Peyer's patch (tissue), 4 donors: ENCODE measurements around the gene RAB20. TPM values are rescaled to one million over a fixed set of nuclear protein-coding genes. Genes with fewer than 3 reads are reported as not detected.
A peak's percentile ranks its signal among the peaks of the same experiment; 100 is the strongest.

ENCODE experiments used
- DNase-seq, 3 donors: peaks; one replicate each; pipeline ENCODE4 v3.0.0-alpha.2; 2017 to 2019
- H3K27ac ChIP-seq, 4 donors: fragments of 200-600 bp; sonication (generic); one replicate each; pipeline ENCODE4 v1.5.1; 2016 to 2019
- H3K27me3 ChIP-seq, 2 donors: fragments of 200-600 bp; sonication (generic); one replicate each; pipeline ENCODE4 v1.5.1; 2019
- H3K36me3 ChIP-seq, 3 donors: fragments of 200-600 bp; sonication (generic); one replicate each; pipeline ENCODE4 v1.5.1; 2016 to 2019
- H3K4me1 ChIP-seq, 4 donors: fragments of 200-600 bp; sonication (generic); one replicate each; pipeline ENCODE4 v1.5.1; 2016 to 2019
- H3K4me3 ChIP-seq, 4 donors: fragments of 200-600 bp; sonication (generic); 1 replicate in 3 of 4; 2 replicates in 1 of 4; pipeline ENCODE4 v1.5.1; 2016 to 2019; ENCODE audit warnings: mild to moderate bottlenecking in 1 of 4
- H3K9me3 ChIP-seq, 4 donors: fragments of 200-600 bp; sonication (generic); one replicate each; pipeline ENCODE4 v1.5.1; 2016 to 2019; ENCODE audit warnings: mild to moderate bottlenecking in 1 of 4
- POLR2A ChIP-seq, 2 donors: fragments of 450-650 bp; IDR thresholded peaks; one replicate each; pipeline ENCODE4 v1.5.1; 2017; ENCODE audit warnings: antibody characterized with exemption in 2 of 2, mild to moderate bottlenecking in 2 of 2, moderate library complexity in 2 of 2
- total RNA-seq, 4 donors: library from RNA; depleted of rRNA; stranded (reverse); fragments of >200 nt; gene quantifications; one replicate each; pipeline ENCODE4 v1.1.0, GENCODE V29; 2016
- TF ChIP-seq, protein P1 (sequence below), 6 experiments: fragments of 450-650 bp in 4 of 6; fragments of 200-600 bp in 2 of 6; sonication (generic) in 1 of 6; IDR thresholded peaks; one replicate each; pipeline ENCODE4 v1.5.1; 2017 to 2019; ENCODE audit warnings: antibody characterized with exemption in 6 of 6, mild to moderate bottlenecking in 3 of 6, moderate library complexity in 1 of 6

RAB20 gene
- total RNA-seq, 4 donors from 2014 or later: 15.7 to 69.1 (median 62.2) TPM

DNA sequence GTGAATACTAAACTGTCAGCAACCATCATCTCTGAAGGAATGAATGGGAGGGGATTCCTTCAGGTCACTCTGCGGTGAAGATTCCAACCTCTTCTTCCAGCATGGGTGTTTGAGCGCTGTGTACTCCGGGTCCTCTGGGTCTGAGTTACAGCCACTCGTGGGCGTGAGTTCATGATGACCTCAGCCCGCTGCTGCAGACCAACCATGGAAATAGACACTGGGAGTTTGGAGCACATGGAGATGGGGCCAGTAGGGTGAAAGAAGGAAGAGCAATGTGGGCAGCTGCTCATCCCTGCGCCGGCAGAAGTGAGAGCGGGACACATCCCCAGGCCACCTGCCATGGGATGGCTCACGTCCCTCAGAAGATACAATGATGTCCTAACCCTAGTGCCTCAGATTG lies 16.8 kb upstream of the RAB20 start:
- H3K36me3 ChIP-seq: no peaks in the 10 kb centered on the region

GRCh38 chr13:110576736-110577476 lies 15.4 kb upstream of the RAB20 start:
- no peaks in the 10 kb centered on the region for H3K9me3 ChIP-seq
- H3K4me3 ChIP-seq: no peak overlapping the region
- H3K27ac ChIP-seq: peak overlapping the region in 3 of 4 donors; percentile 18 to 67 (median 52)
- H3K4me1 ChIP-seq: peaks cover 0 to 10% (median 4%) of the 10 kb centered on the region in 4 donors
- TF ChIP-seq, protein P1, sequence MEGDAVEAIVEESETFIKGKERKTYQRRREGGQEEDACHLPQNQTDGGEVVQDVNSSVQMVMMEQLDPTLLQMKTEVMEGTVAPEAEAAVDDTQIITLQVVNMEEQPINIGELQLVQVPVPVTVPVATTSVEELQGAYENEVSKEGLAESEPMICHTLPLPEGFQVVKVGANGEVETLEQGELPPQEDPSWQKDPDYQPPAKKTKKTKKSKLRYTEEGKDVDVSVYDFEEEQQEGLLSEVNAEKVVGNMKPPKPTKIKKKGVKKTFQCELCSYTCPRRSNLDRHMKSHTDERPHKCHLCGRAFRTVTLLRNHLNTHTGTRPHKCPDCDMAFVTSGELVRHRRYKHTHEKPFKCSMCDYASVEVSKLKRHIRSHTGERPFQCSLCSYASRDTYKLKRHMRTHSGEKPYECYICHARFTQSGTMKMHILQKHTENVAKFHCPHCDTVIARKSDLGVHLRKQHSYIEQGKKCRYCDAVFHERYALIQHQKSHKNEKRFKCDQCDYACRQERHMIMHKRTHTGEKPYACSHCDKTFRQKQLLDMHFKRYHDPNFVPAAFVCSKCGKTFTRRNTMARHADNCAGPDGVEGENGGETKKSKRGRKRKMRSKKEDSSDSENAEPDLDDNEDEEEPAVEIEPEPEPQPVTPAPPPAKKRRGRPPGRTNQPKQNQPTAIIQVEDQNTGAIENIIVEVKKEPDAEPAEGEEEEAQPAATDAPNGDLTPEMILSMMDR (IDR thresholded peaks at IDR 0.05): no peak
- TF ChIP-seq POLR2A (IDR thresholded peaks at IDR 0.05): no peak
- DNase-seq: peak in 1 of 3 donors; percentile 63
- no peaks in the 10 kb centered on the region for H3K36me3 ChIP-seq
- H3K27me3 ChIP-seq: no peaks in the 10 kb centered on the region

More for the DNA sequence above, 16.8 kb upstream of the RAB20 start:
- Histone ChIP-seq H3K4me3 (no peak overlapping the region), H3K27ac (no peak overlapping the region), H3K4me1 (peaks cover 0 to 10% (median 4%) of the 10 kb centered on the region in 4 donors), H3K27me3 (no peaks in the 10 kb centered on the region), H3K9me3 (no peaks in the 10 kb centered on the region)
- no peak for DNase-seq
- TF ChIP-seq, protein P1 (IDR thresholded peaks at IDR 0.05): no peak
- no peak for TF ChIP-seq POLR2A (IDR thresholded peaks at IDR 0.05)

DNA sequence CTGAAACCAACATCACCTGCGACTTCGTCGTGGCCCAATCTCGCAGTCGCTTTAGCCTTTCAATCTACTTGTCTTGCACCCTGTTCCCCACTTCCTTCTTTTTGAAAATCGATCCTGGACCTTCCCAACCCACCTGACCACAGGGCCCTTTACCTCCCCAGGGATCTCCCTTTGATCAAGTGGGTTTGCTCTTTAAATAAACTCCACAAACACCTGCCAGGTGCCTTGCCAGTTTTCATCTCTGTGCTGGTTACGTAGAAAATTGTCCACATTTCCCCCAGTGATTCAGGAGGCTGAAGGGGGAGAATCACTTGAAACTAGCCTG lies 14.5 kb upstream of the RAB20 start:
- peak in 1 of 3 donors; percentile 38 for DNase-seq
- no peaks in the 10 kb centered on the region for H3K27me3 ChIP-seq
- H3K4me3 ChIP-seq: peak overlapping the region in 1 of 4 donors; percentile 15
- no peaks in the 10 kb centered on the region for H3K9me3 ChIP-seq
- TF ChIP-seq, protein P1 (IDR thresholded peaks at IDR 0.05): no peak
- TF ChIP-seq POLR2A (IDR thresholded peaks at IDR 0.05): no peak
- H3K27ac ChIP-seq: peak overlapping the region; percentile 18 to 67 (median 47)
- peaks cover 0 to 14% (median 6%) of the 10 kb centered on the region in 4 donors for H3K4me1 ChIP-seq
- H3K36me3 ChIP-seq: no peaks in the 10 kb centered on the region

DNA sequence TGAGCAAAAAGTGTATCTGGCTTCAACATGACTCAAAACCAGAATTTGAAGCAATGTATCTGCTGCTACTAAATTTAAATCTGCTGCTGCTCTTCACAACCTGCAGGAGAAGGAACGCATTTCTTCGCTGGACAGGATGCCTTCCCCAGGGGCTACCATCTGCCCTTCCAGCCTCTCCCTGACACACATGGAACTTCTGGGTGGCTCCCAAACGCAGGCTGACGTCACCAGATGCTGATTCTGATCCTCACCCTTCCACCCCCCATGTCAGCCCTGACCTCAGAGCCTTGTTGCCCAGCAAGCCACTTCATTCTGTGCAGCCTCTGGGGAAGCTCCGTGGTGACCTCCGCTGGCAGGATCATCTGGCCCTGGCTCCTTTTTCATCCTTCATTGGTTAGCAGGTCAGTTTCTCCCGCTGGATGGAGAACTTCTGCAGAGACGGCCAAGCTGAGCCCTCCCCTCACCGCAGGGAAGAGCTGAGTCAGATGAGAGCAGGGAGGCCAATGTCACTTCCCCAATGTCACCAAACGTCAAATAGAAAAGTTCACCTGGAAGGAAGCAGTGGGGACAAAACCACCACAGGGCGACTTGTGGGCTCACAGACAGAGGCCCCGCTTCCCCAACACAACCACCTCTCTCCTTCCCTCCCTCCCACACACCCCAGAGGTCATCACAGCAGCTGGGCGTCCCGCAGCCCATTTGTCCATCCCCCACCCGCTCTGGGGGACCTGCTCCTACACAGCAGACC lies 14.0 kb upstream of the RAB20 start:
- no peaks in the 10 kb centered on the region for H3K27me3 ChIP-seq
- peak overlapping the region in 1 of 4 donors; percentile 15 for H3K4me3 ChIP-seq
- H3K4me1 ChIP-seq: peaks cover 0 to 14% (median 6%) of the 10 kb centered on the region in 4 donors
- no peaks in the 10 kb centered on the region for H3K9me3 ChIP-seq
- peak in 2 of 3 donors; percentile 60 to 69 for DNase-seq
- peak overlapping the region in 2 of 4 donors; percentile 42 to 67 for H3K27ac ChIP-seq
- TF ChIP-seq, protein P1 (IDR thresholded peaks at IDR 0.05): no peak
- no peak for TF ChIP-seq POLR2A (IDR thresholded peaks at IDR 0.05)
- H3K36me3 ChIP-seq: no peaks in the 10 kb centered on the region

GRCh38 chr13:110574161-110574560 lies 12.6 kb upstream of the RAB20 start:
- no peak for DNase-seq
- no peaks in the 10 kb centered on the region for H3K27me3 ChIP-seq
- no peak overlapping the region for H3K4me3 ChIP-seq
- no peaks in the 10 kb centered on the region for H3K9me3 ChIP-seq
- peaks cover 0 to 14% (median 6%) of the 10 kb centered on the region in 4 donors for H3K4me1 ChIP-seq
- TF ChIP-seq, protein P1 (IDR thresholded peaks at IDR 0.05): no peak
- no peak for TF ChIP-seq POLR2A (IDR thresholded peaks at IDR 0.05)
- no peaks in the 10 kb centered on the region for H3K36me3 ChIP-seq
- H3K27ac ChIP-seq: no peak overlapping the region
